ENCODE measurements around the gene CACNG3.
"Not testable (repeated sequence)": the region's sequence is repeated elsewhere in the genome, so short reads cannot be mapped to it uniquely, and the experiment has no call there.

CACNG3 gene
- total RNA-seq, result 0 to 1.2 (median 0) reads per million in 17 experiments

- peak; percentile 57 to 83 (median 66) for DNase-seq
Observed at GRCh38 chr16:24255456-24256371, at the start of gene CACNG3. Gene CACNG3 (plus strand): TSS chr16:24256335. CDS start chr16:24256755, 420 bp downstream.

- no peak for DNase-seq
Observed at GRCh38 chr16:24206926-24207325, 49.2 kb upstream of the CACNG3 start.

- no peak for DNase-seq
Observed at GRCh38 chr16:24208710-24209109, 47.4 kb upstream of the CACNG3 start.

GRCh38 chr16:24214992-24215391 lies 41.1 kb upstream of the CACNG3 start:
- no peak for DNase-seq

- no peak for DNase-seq
Observed at GRCh38 chr16:24216961-24217360, 39.2 kb upstream of the CACNG3 start.

- no peak for DNase-seq
Observed at GRCh38 chr16:24217461-24217860, 38.7 kb upstream of the CACNG3 start.

GRCh38 chr16:24218299-24218698 lies 37.8 kb upstream of the CACNG3 start:
- no peak for DNase-seq

- no peak for DNase-seq
Observed at GRCh38 chr16:24221219-24221618, 34.9 kb upstream of the CACNG3 start.

GRCh38 chr16:24228514-24228913 lies 27.6 kb upstream of the CACNG3 start:
- no peak for DNase-seq

GRCh38 chr16:24232936-24233335 lies 23.2 kb upstream of the CACNG3 start:
- no peak for DNase-seq

GRCh38 chr16:24234737-24235136 lies 21.4 kb upstream of the CACNG3 start:
- DNase-seq, result no peak

- DNase-seq, result no peak
Observed at GRCh38 chr16:24235806-24236205, 20.3 kb upstream of the CACNG3 start.

- DNase-seq, result not testable (repeated sequence)
Observed at GRCh38 chr16:24238846-24239245, 17.3 kb upstream of the CACNG3 start.

GRCh38 chr16:24246911-24247607 lies 9.1 kb upstream of the CACNG3 start:
- no peak for DNase-seq

GRCh38 chr16:24253192-24253591 lies 2.9 kb upstream of the CACNG3 start:
- peak; percentile 41 to 74 (median 56) for DNase-seq

GRCh38 chr16:24257958-24258357 lies 1.8 kb downstream of the CACNG3 start:
- DNase-seq, result peak in 2 of 4 experiments; percentile 10 to 18

- peak in 3 of 4 experiments; percentile 14 to 43 (median 23) for DNase-seq
Observed at GRCh38 chr16:24258791-24259190, 2.7 kb downstream of the CACNG3 start.

GRCh38 chr16:24262816-24263215 lies 6.7 kb downstream of the CACNG3 start:
- peak in 3 of 4 experiments; percentile 24 to 53 (median 41) for DNase-seq

- no peak for DNase-seq
Observed at GRCh38 chr16:24270721-24271442, 14.7 kb downstream of the CACNG3 start.

- no peak for DNase-seq
Observed at GRCh38 chr16:24272379-24272778, 16.2 kb downstream of the CACNG3 start.

GRCh38 chr16:24273508-24274182 lies 17.5 kb downstream of the CACNG3 start:
- peak; percentile 46 to 82 (median 68) for DNase-seq

GRCh38 chr16:24275413-24275812 lies 19.3 kb downstream of the CACNG3 start:
- no peak for DNase-seq
